Nephron progenitor cell (in vitro differentiated cells): Measurements from ENCODE around the gene LSR.

Experiments
- DNase-seq: peaks from one replicate; pipeline ENCODE4 v3.0.0; 2021
- H3K27ac Mint-ChIP-seq: 2 replicates; pipeline ENCODE4 v1.8.0; 2021; ENCODE audit warnings: mild to moderate bottlenecking, moderate library complexity, mixed read lengths
- H3K27me3 Mint-ChIP-seq: 2 replicates; pipeline ENCODE4 v1.8.0; 2021; ENCODE audit warnings: mild to moderate bottlenecking, low read depth, mixed read lengths; ENCODE audit not compliant: poor library complexity
- H3K36me3 Mint-ChIP-seq: 2 replicates; pipeline ENCODE4 v1.8.0; 2021; ENCODE audit warnings: low read depth, mixed read lengths
- H3K4me1 Mint-ChIP-seq: 2 replicates; pipeline ENCODE4 v1.8.0; 2021; ENCODE audit warnings: mixed read lengths
- H3K4me3 Mint-ChIP-seq: 2 replicates; pipeline ENCODE4 v1.8.0; 2021; ENCODE audit warnings: mild to moderate bottlenecking, moderate library complexity, mixed read lengths
- H3K9me3 Mint-ChIP-seq: 2 replicates; pipeline ENCODE4 v1.8.0; 2021; ENCODE audit warnings: mild to moderate bottlenecking, moderate library complexity, mixed read lengths
- TF ChIP-seq, protein P1 (sequence below): fragments of 200-600 bp; sonication (generic); IDR thresholded peaks from 2 replicates; pipeline ENCODE4 v1.5.0; 2021; ENCODE audit warnings: antibody characterized with exemption

LSR gene

DNA sequence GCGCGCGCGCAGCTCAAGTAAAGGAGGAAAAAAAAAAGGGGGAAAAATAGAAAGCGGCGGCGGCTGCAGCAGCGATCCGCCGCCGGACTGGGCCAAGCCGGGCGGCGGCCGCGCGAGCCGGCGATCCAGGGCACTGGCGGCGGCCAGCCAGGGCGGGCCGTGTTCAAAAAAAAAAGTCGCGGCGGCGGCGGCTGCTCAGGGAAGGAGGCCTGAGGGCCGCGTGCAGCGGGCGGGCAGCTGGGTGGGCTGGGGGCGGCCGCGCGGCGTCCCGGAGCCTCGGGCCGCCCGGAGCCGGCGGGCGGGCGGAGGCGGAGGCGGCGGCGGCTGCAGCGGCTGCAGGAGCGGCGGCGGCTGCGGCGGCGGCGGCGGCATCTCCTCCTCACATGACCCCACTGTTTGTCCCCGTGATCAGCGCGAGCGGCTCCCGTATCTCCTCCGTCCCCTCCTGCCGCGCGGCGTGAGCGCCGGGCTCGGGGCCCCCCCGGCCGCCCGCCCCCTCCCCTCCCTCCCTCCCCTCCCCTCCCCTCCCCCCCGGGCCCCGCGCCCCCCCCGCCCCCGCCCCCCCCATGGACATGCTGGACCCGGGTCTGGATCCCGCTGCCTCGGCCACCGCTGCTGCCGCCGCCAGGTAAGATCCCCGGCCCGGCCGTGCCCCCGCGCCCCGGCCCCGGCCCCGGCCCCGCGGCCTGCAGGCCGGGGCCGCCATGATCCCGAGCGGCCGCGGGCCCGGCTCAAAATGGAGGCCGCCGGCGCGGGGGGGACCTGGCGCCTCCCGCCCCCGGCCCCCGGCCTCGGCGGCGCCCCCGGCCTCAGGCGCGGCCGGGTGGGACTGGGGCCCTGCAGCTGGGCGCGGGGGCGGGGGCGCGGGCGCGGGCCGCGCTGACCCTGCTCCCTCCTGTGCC, 20.0 kb downstream of the LSR start, which contains the start of gene USF2:
Gene USF2 (plus strand): TSS at position 427 of the 902 bp plus-strand sequence. CDS start 140 bp downstream, at position 567.
- Mint-ChIP-seq H3K9me3 (no peaks in the 10 kb centered on the region), H3K36me3 (peaks cover 35% of the 10 kb centered on the region), H3K27me3 (no peaks in the 10 kb centered on the region), H3K27ac (peak within 1 kb of the TSS; percentile 95), H3K4me3 (peak within 1 kb of the TSS; percentile 95), H3K4me1 (peaks cover 54% of the 10 kb centered on the region)
- DNase-seq: peak; percentile 70
- TF ChIP-seq, protein P1, sequence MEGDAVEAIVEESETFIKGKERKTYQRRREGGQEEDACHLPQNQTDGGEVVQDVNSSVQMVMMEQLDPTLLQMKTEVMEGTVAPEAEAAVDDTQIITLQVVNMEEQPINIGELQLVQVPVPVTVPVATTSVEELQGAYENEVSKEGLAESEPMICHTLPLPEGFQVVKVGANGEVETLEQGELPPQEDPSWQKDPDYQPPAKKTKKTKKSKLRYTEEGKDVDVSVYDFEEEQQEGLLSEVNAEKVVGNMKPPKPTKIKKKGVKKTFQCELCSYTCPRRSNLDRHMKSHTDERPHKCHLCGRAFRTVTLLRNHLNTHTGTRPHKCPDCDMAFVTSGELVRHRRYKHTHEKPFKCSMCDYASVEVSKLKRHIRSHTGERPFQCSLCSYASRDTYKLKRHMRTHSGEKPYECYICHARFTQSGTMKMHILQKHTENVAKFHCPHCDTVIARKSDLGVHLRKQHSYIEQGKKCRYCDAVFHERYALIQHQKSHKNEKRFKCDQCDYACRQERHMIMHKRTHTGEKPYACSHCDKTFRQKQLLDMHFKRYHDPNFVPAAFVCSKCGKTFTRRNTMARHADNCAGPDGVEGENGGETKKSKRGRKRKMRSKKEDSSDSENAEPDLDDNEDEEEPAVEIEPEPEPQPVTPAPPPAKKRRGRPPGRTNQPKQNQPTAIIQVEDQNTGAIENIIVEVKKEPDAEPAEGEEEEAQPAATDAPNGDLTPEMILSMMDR: no peak

DNA sequence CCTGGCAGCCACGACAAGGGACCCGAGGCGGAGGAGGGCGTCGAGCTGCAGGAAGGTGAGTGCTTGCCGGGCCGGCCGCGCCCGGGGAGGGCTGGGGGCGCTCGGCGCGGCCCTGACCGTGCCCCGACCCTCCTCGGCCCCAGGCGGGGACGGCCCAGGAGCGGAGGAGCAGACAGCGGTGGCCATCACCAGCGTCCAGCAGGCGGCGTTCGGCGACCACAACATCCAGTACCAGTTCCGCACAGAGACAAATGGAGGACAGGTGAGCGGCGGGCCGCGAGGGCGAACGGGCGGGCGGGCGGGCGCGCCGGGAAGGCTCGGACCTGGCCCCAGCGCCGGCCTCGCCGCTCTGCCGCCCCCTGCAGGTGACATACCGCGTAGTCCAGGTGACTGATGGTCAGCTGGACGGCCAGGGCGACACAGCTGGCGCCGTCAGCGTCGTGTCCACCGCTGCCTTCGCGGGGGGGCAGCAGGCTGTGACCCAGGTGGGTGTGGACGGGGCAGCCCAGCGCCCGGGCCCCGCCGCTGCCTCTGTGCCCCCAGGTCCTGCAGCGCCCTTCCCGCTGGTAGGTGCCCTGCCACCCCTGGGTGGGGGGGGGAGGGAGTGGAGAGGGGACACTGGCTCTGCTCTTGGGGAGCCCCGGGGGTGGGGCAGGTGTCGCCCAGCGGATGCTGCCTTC, 20.8 kb downstream of the LSR start:
- TF ChIP-seq, protein P1: peak; percentile 85
- DNase-seq: peak; percentile 95
- H3K9me3 Mint-ChIP-seq: no peaks in the 10 kb centered on the region
- H3K27me3 Mint-ChIP-seq: no peaks in the 10 kb centered on the region
- no peak overlapping the region for H3K27ac Mint-ChIP-seq
- peaks cover 37% of the 10 kb centered on the region for H3K36me3 Mint-ChIP-seq
- peak overlapping the region; percentile 76 for H3K4me3 Mint-ChIP-seq
- H3K4me1 Mint-ChIP-seq: peaks cover 48% of the 10 kb centered on the region

DNA sequence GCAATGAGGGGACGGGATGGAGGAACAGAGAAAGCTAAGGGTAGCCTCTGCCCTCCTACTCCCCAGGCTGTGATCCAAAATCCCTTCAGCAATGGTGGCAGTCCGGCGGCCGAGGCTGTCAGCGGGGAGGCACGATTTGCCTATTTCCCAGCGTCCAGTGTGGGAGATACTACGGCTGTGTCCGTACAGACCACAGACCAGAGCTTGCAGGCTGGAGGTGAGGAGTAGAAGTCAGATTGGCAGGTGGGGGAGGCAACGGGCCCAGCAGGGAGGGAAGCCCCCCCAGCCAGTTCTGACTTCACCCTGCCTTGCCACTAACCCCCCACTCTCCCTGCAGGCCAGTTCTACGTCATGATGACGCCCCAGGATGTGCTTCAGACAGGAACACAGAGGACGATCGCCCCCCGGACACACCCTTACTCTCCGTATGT, 21.6 kb downstream of the LSR start:
- DNase-seq: no peak
- Mint-ChIP-seq H3K4me3 (no peak overlapping the region), H3K4me1 (peaks cover 40% of the 10 kb centered on the region), H3K36me3 (peaks cover 44% of the 10 kb centered on the region), H3K27me3 (no peaks in the 10 kb centered on the region), H3K27ac (no peak overlapping the region), H3K9me3 (no peaks in the 10 kb centered on the region)
- TF ChIP-seq, protein P1: no peak

DNA sequence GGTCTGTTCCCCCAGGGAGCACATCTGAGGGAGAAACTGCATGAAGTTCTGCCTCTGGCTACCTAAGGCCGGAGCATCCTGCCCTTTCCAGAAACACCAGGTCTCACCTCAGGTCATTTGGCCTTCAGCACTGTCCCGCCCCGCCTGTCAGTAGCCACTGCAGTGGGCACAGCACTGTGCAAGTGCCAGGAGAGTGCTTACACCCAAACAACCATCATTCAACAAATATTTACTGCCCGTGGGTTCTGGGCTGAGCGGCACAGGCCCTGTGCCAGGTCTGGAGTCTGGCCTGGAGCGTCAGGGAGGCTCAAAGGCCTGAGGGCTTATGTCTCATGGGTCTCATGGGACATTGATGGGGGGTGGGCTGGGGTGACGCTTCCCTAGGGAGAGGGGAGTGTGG, 22.7 kb downstream of the LSR start:
- DNase-seq: no peak
- Mint-ChIP-seq H3K4me3 (no peak overlapping the region), H3K36me3 (peaks cover 52% of the 10 kb centered on the region), H3K9me3 (no peaks in the 10 kb centered on the region), H3K27ac (no peak overlapping the region), H3K27me3 (no peaks in the 10 kb centered on the region), H3K4me1 (peaks cover 29% of the 10 kb centered on the region)
- TF ChIP-seq, protein P1: no peak

DNA sequence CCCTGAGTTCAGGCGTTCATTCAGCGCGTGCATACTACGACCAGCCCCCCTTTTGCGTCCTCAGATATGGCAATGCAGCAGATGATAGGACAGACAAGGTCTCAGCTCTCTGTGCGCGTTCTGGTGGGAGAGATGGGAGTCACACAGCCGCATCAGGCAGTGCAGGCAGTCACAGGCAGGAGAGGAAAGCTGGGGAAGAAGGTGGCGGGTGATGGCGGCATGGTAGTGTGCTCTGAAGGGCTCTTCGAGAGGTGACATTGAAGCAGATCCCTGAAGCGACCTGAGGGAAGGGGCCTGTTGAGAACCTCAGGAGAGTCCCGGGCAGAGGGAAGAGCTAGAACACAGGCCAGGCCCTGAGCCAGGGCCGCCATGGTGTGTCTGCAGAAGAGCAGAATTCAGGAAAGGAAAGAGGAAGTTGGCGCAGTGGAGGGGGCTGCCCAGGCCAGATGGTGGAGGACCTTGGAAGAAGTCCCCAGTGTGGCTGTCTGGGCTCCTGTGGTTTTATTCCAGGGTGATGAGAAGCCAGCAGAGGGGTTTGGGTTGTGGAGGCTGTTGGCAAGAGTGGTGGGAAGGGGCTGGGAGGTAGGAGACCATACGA, 23.4 kb downstream of the LSR start:
- H3K27me3 Mint-ChIP-seq: no peaks in the 10 kb centered on the region
- peaks cover 30% of the 10 kb centered on the region for H3K4me1 Mint-ChIP-seq
- no peak for DNase-seq
- H3K36me3 Mint-ChIP-seq: peaks cover 52% of the 10 kb centered on the region
- H3K9me3 Mint-ChIP-seq: no peaks in the 10 kb centered on the region
- TF ChIP-seq, protein P1: no peak
- H3K4me3 Mint-ChIP-seq: no peak overlapping the region
- no peak overlapping the region for H3K27ac Mint-ChIP-seq
